ENCODE measurements around the gene SDK1.

SDK1 gene

GRCh38 chr7:3537210-3537875 lies 236.3 kb downstream of the SDK1 start:
- no peak for DNase-seq
- no peak overlapping the region for H3K4me2 ChIP-seq (ENCODE audit: insufficient read depth, low read length)
- no peaks in the 10 kb centered on the region for H3K4me1 ChIP-seq (ENCODE audit: insufficient read depth, low read length)
- H3K79me2 ChIP-seq (ENCODE audit: insufficient read depth, low read length): no peaks in the 10 kb centered on the region
- H3K4me3 ChIP-seq (ENCODE audit: low read depth in 1 of 2, low read length in 2 of 2): no peak overlapping the region
- no peak overlapping the region for H3K27ac ChIP-seq (ENCODE audit: low read length)
- H3K9me3 ChIP-seq (ENCODE audit: insufficient read depth, low read length, severe bottlenecking): no peaks in the 10 kb centered on the region
- H2AFZ ChIP-seq (ENCODE audit: low read depth, low read length): no peak overlapping the region
- ATAC-seq (ENCODE audit: insufficient read depth, low read depth): no peak
- no peak overlapping the region for H3K9ac ChIP-seq (ENCODE audit: low read depth, low read length)
- TF ChIP-seq CTCF (IDR thresholded peaks at IDR 0.05; ENCODE audit: borderline replicate concordance, extremely low read depth, low read length, poor library complexity, severe bottlenecking) (no peak), EZH2 (IDR thresholded peaks at IDR 0.05; ENCODE audit: borderline replicate concordance, low read depth, low read length, severe bottlenecking) (no peak)
- H3K36me3 ChIP-seq (ENCODE audit: insufficient read depth, low read length): no peaks in the 10 kb centered on the region
- H3K27me3 ChIP-seq (ENCODE audit: insufficient read depth, low read length, poor library complexity): peaks cover 3% of the 10 kb centered on the region
- no peaks in the 10 kb centered on the region for H4K20me1 ChIP-seq (ENCODE audit: insufficient read depth, low read length)

- DNase-seq (no peak), ATAC-seq (ENCODE audit: insufficient read depth, low read depth) (no peak)
- H4K20me1 ChIP-seq (ENCODE audit: insufficient read depth, low read length): no peaks in the 10 kb centered on the region
- H2AFZ ChIP-seq (ENCODE audit: low read depth, low read length): no peak overlapping the region
- no peak overlapping the region for H3K4me3 ChIP-seq (ENCODE audit: low read depth in 1 of 2, low read length in 2 of 2)
- TF ChIP-seq CTCF (IDR thresholded peaks at IDR 0.05; ENCODE audit: borderline replicate concordance, extremely low read depth, low read length, poor library complexity, severe bottlenecking): no peak
- no peak for TF ChIP-seq EZH2 (IDR thresholded peaks at IDR 0.05; ENCODE audit: borderline replicate concordance, low read depth, low read length, severe bottlenecking)
- H3K4me1 ChIP-seq (ENCODE audit: insufficient read depth, low read length): no peaks in the 10 kb centered on the region
- H3K36me3 ChIP-seq (ENCODE audit: insufficient read depth, low read length): no peaks in the 10 kb centered on the region
- no peaks in the 10 kb centered on the region for H3K79me2 ChIP-seq (ENCODE audit: insufficient read depth, low read length)
- H3K9me3 ChIP-seq (ENCODE audit: insufficient read depth, low read length, severe bottlenecking): no peaks in the 10 kb centered on the region
- no peak overlapping the region for H3K27ac ChIP-seq (ENCODE audit: low read length)
- H3K27me3 ChIP-seq (ENCODE audit: insufficient read depth, low read length, poor library complexity): no peaks in the 10 kb centered on the region
- no peak overlapping the region for H3K4me2 ChIP-seq (ENCODE audit: insufficient read depth, low read length)
- H3K9ac ChIP-seq (ENCODE audit: low read depth, low read length): no peak overlapping the region
Measured at GRCh38 chr7:3538041-3538440, 237.0 kb downstream of the SDK1 start.

GRCh38 chr7:3540456-3541220 lies 239.6 kb downstream of the SDK1 start:
- Histone ChIP-seq H3K36me3 (ENCODE audit: insufficient read depth, low read length) (no peaks in the 10 kb centered on the region), H3K4me1 (ENCODE audit: insufficient read depth, low read length) (no peaks in the 10 kb centered on the region), H2AFZ (ENCODE audit: low read depth, low read length) (no peak overlapping the region), H3K27ac (ENCODE audit: low read length) (no peak overlapping the region), H3K27me3 (ENCODE audit: insufficient read depth, low read length, poor library complexity) (peaks cover 5% of the 10 kb centered on the region), H4K20me1 (ENCODE audit: insufficient read depth, low read length) (no peaks in the 10 kb centered on the region), H3K9ac (ENCODE audit: low read depth, low read length) (no peak overlapping the region), H3K4me3 (ENCODE audit: low read depth in 1 of 2, low read length in 2 of 2) (no peak overlapping the region), H3K79me2 (ENCODE audit: insufficient read depth, low read length) (no peaks in the 10 kb centered on the region), H3K4me2 (ENCODE audit: insufficient read depth, low read length) (no peak overlapping the region), H3K9me3 (ENCODE audit: insufficient read depth, low read length, severe bottlenecking) (no peaks in the 10 kb centered on the region)
- DNase-seq: no peak
- TF ChIP-seq CTCF (IDR thresholded peaks at IDR 0.05; ENCODE audit: borderline replicate concordance, extremely low read depth, low read length, poor library complexity, severe bottlenecking) (no peak), EZH2 (IDR thresholded peaks at IDR 0.05; ENCODE audit: borderline replicate concordance, low read depth, low read length, severe bottlenecking) (no peak)
- ATAC-seq (ENCODE audit: insufficient read depth, low read depth): no peak
